Activated naive CD4-positive, alpha-beta T cell treated with anti-CD3 and anti-CD28 coated beads, Interleukin-2, amount 10 ng/mL, durations not matched to agents 7 days and 5 days (primary cell): ENCODE measurements around the gene LRFN2.

Source experiments
- CTCF ChIA-PET: fragments of 350-600 bp; sonication (Branson Sonifier 250); formaldehyde crosslinking; loops from one replicate; lab custom pipeline; 2021; ENCODE audit warnings: antibody characterized with exemption; lab: Charles Lee
- DNase-seq: peaks from one replicate; pipeline ENCODE4 v3.0.0-alpha.2; 2020
- H3K27ac Mint-ChIP-seq: one replicate; pipeline ENCODE4 v1.8.0; 2021; ENCODE audit warnings: mild to moderate bottlenecking, moderate library complexity, mixed read lengths
- H3K27me3 Mint-ChIP-seq: one replicate; pipeline ENCODE4 v1.8.0; 2021; ENCODE audit warnings: mild to moderate bottlenecking, mixed read lengths
- H3K36me3 Mint-ChIP-seq: one replicate; pipeline ENCODE4 v1.8.0; 2021; ENCODE audit warnings: mixed read lengths
- H3K4me1 Mint-ChIP-seq: one replicate; pipeline ENCODE4 v1.8.0; 2021; ENCODE audit warnings: mixed read lengths
- H3K4me3 Mint-ChIP-seq: one replicate; pipeline ENCODE4 v1.8.0; 2021; ENCODE audit warnings: mild to moderate bottlenecking, moderate library complexity, mixed read lengths
- H3K9me3 Mint-ChIP-seq: one replicate; pipeline ENCODE4 v1.8.0; 2021; ENCODE audit warnings: mixed read lengths

The LRFN2 gene

GRCh38 chr6:40479706-40480105 is 107.5 kb downstream of the LRFN2 start:
- H3K4me3 Mint-ChIP-seq = no peak overlapping the region
- DNase-seq = no peak
- CTCF ChIA-PET = no interaction called here
- H3K36me3 Mint-ChIP-seq = no peaks in the 10 kb centered on the region
- H3K27ac Mint-ChIP-seq = no peak overlapping the region
- H3K9me3 Mint-ChIP-seq = no peaks in the 10 kb centered on the region
- H3K4me1 Mint-ChIP-seq = peaks cover 18% of the 10 kb centered on the region
- H3K27me3 Mint-ChIP-seq = peaks cover 38% of the 10 kb centered on the region

- no peak overlapping the region for H3K27ac Mint-ChIP-seq
- CTCF ChIA-PET = no interaction called here
- peaks cover 18% of the 10 kb centered on the region for H3K4me1 Mint-ChIP-seq
- H3K36me3 Mint-ChIP-seq = no peaks in the 10 kb centered on the region
- H3K4me3 Mint-ChIP-seq = no peak overlapping the region
- peak; percentile 57 for DNase-seq
- H3K9me3 Mint-ChIP-seq = no peaks in the 10 kb centered on the region
- peaks cover 36% of the 10 kb centered on the region for H3K27me3 Mint-ChIP-seq
Observed at GRCh38 chr6:40477246-40478126, 109.7 kb downstream of the LRFN2 start.

- CTCF ChIA-PET = no interaction called here
- H3K36me3 Mint-ChIP-seq = no peaks in the 10 kb centered on the region
- peaks cover 31% of the 10 kb centered on the region for H3K27me3 Mint-ChIP-seq
- no peak overlapping the region for H3K27ac Mint-ChIP-seq
- no peak for DNase-seq
- H3K4me3 Mint-ChIP-seq = no peak overlapping the region
- peaks cover 18% of the 10 kb centered on the region for H3K4me1 Mint-ChIP-seq
- no peaks in the 10 kb centered on the region for H3K9me3 Mint-ChIP-seq
Observed at GRCh38 chr6:40476673-40477072, 110.5 kb downstream of the LRFN2 start.

GRCh38 chr6:40474937-40475336 is 112.2 kb downstream of the LRFN2 start:
- no peak for DNase-seq
- Mint-ChIP-seq H3K9me3 (no peaks in the 10 kb centered on the region), H3K4me3 (no peak overlapping the region), H3K4me1 (peaks cover 18% of the 10 kb centered on the region), H3K36me3 (no peaks in the 10 kb centered on the region), H3K27ac (no peak overlapping the region), H3K27me3 (peaks cover 31% of the 10 kb centered on the region)
- CTCF ChIA-PET = no interaction called here

GRCh38 chr6:40473026-40473425 is 114.1 kb downstream of the LRFN2 start:
- Mint-ChIP-seq H3K4me3 (no peak overlapping the region), H3K27ac (no peak overlapping the region), H3K4me1 (peaks cover 10% of the 10 kb centered on the region), H3K27me3 (peaks cover 30% of the 10 kb centered on the region), H3K9me3 (no peaks in the 10 kb centered on the region), H3K36me3 (no peaks in the 10 kb centered on the region)
- CTCF ChIA-PET = no interaction called here
- DNase-seq = no peak

GRCh38 chr6:40472353-40472752 is 114.8 kb downstream of the LRFN2 start:
- H3K36me3 Mint-ChIP-seq = no peaks in the 10 kb centered on the region
- H3K9me3 Mint-ChIP-seq = no peaks in the 10 kb centered on the region
- CTCF ChIA-PET = no interaction called here
- H3K27me3 Mint-ChIP-seq = peaks cover 26% of the 10 kb centered on the region
- peaks cover 3% of the 10 kb centered on the region for H3K4me1 Mint-ChIP-seq
- no peak for DNase-seq
- H3K27ac Mint-ChIP-seq = no peak overlapping the region
- H3K4me3 Mint-ChIP-seq = no peak overlapping the region

- no peak overlapping the region for H3K27ac Mint-ChIP-seq
- H3K36me3 Mint-ChIP-seq = no peaks in the 10 kb centered on the region
- CTCF ChIA-PET = no interaction called here
Observed at GRCh38 chr6:40471243-40471642, 115.9 kb downstream of the LRFN2 start.

GRCh38 chr6:40469323-40469722 is 117.8 kb downstream of the LRFN2 start:
- no peak overlapping the region for H3K4me3 Mint-ChIP-seq
- peaks cover 17% of the 10 kb centered on the region for H3K27me3 Mint-ChIP-seq
- no peak overlapping the region for H3K27ac Mint-ChIP-seq
- H3K36me3 Mint-ChIP-seq = no peaks in the 10 kb centered on the region
- no peaks in the 10 kb centered on the region for H3K9me3 Mint-ChIP-seq
- DNase-seq = no peak
- CTCF ChIA-PET = no interaction called here
- H3K4me1 Mint-ChIP-seq = no peaks in the 10 kb centered on the region

More at GRCh38 chr6:40471243-40471642, 115.9 kb downstream of the LRFN2 start:
- DNase-seq = no peak
- no peaks in the 10 kb centered on the region for H3K4me1 Mint-ChIP-seq
- no peaks in the 10 kb centered on the region for H3K9me3 Mint-ChIP-seq
- H3K4me3 Mint-ChIP-seq = no peak overlapping the region
- peaks cover 18% of the 10 kb centered on the region for H3K27me3 Mint-ChIP-seq

- Mint-ChIP-seq H3K27ac (no peak overlapping the region), H3K4me1 (no peaks in the 10 kb centered on the region), H3K36me3 (no peaks in the 10 kb centered on the region), H3K9me3 (no peaks in the 10 kb centered on the region), H3K4me3 (no peak overlapping the region), H3K27me3 (peaks cover 15% of the 10 kb centered on the region)
- CTCF ChIA-PET = no interaction called here
- no peak for DNase-seq
Observed at GRCh38 chr6:40466986-40467539, 120.1 kb downstream of the LRFN2 start.

- H3K27me3 Mint-ChIP-seq = peaks cover 23% of the 10 kb centered on the region
- no peaks in the 10 kb centered on the region for H3K9me3 Mint-ChIP-seq
- DNase-seq = no peak
- H3K4me1 Mint-ChIP-seq = no peaks in the 10 kb centered on the region
- CTCF ChIA-PET = no interaction called here
- no peak overlapping the region for H3K4me3 Mint-ChIP-seq
- no peak overlapping the region for H3K27ac Mint-ChIP-seq
- no peaks in the 10 kb centered on the region for H3K36me3 Mint-ChIP-seq
Observed at GRCh38 chr6:40461643-40462042, 125.5 kb downstream of the LRFN2 start.

GRCh38 chr6:40460380-40460779 is 126.8 kb downstream of the LRFN2 start:
- Mint-ChIP-seq H3K27me3 (peaks cover 25% of the 10 kb centered on the region), H3K27ac (no peak overlapping the region), H3K36me3 (no peaks in the 10 kb centered on the region), H3K4me1 (no peaks in the 10 kb centered on the region), H3K4me3 (no peak overlapping the region), H3K9me3 (no peaks in the 10 kb centered on the region)
- DNase-seq = no peak
- CTCF ChIA-PET = no interaction called here

- Mint-ChIP-seq H3K4me1 (no peaks in the 10 kb centered on the region), H3K27me3 (peaks cover 31% of the 10 kb centered on the region), H3K4me3 (no peak overlapping the region), H3K36me3 (no peaks in the 10 kb centered on the region), H3K27ac (no peak overlapping the region), H3K9me3 (no peaks in the 10 kb centered on the region)
- no peak for DNase-seq
- CTCF ChIA-PET = no interaction called here
Observed at GRCh38 chr6:40457261-40457660, 129.9 kb downstream of the LRFN2 start.

GRCh38 chr6:40456390-40457013 is 130.7 kb downstream of the LRFN2 start:
- no peak overlapping the region for H3K27ac Mint-ChIP-seq
- CTCF ChIA-PET = no interaction called here
- no peak for DNase-seq
- no peaks in the 10 kb centered on the region for H3K9me3 Mint-ChIP-seq
- H3K4me3 Mint-ChIP-seq = no peak overlapping the region
- no peaks in the 10 kb centered on the region for H3K36me3 Mint-ChIP-seq
- peaks cover 28% of the 10 kb centered on the region for H3K27me3 Mint-ChIP-seq
- H3K4me1 Mint-ChIP-seq = no peaks in the 10 kb centered on the region

GRCh38 chr6:40455686-40456389 is 131.3 kb downstream of the LRFN2 start:
- CTCF ChIA-PET = no interaction called here
- peaks cover 28% of the 10 kb centered on the region for H3K27me3 Mint-ChIP-seq
- H3K36me3 Mint-ChIP-seq = no peaks in the 10 kb centered on the region
- no peak for DNase-seq
- H3K27ac Mint-ChIP-seq = no peak overlapping the region
- H3K4me1 Mint-ChIP-seq = no peaks in the 10 kb centered on the region
- H3K9me3 Mint-ChIP-seq = no peaks in the 10 kb centered on the region
- H3K4me3 Mint-ChIP-seq = no peak overlapping the region
